Measurements from ENCODE around the gene GRM8. TPM values are rescaled to one million over a fixed set of nuclear protein-coding genes. Genes with fewer than 3 reads are reported as not detected.

Gene GRM8
- total and polyA plus RNA-seq, 10 of the 15 experiments (the other 5 are each of a cell fraction or from before 2014, with no cell fraction given): 0.33 to 7.1 (median 0.45) TPM; not detected in 2

DNA sequence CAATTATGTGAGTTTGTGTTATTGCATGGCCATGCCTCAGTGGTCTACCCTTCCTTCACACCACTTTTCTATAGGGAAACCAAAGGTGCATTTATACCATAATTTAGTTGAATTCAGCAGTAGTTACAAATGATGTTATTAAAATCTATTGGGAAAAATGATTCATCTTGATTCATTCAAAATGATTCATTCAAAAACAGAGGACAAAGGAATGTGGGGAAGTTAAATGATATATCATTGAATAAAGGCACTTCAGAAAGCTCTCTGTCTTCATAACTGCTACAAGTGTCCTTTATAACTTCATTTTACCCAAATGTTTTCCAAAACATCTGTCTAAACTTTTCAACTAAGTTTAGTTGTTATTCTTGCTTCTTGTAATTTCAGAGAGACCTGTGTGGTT, 722.9 kb downstream of the GRM8 start (continued):
- no peak for TF ChIP-seq MEF2A (IDR thresholded peaks at IDR 0.05; ENCODE audit: insufficient read depth, low read depth, low read length)

GRCh38 chr7:126529254-126529653, 723.5 kb downstream of the GRM8 start:
- no peak overlapping the region for H3K27ac ChIP-seq (ENCODE audit: control insufficient read depth, insufficient read depth)
- no peak overlapping the region for H3K9ac ChIP-seq (ENCODE audit: control insufficient read depth, insufficient read depth, low read length)
- no peak overlapping the region for H3K4me2 ChIP-seq (ENCODE audit: control insufficient read depth, insufficient read depth)
- in situ Hi-C loops (cut with MboI) (no loop called here), intact Hi-C loops (cut with micrococcal nuclease; ENCODE audit: unreplicated experiment) (no loop called here)
- H3K36me3 ChIP-seq (ENCODE audit: control insufficient read depth in 2 of 2, insufficient read depth in 2 of 2, low read length in 1 of 2): no peaks in the 10 kb centered on the region
- no peak overlapping the region for H3K4me3 ChIP-seq
- H3K4me1 ChIP-seq (ENCODE audit: control insufficient read depth, insufficient read depth, low read length): no peaks in the 10 kb centered on the region
- no peak overlapping the region for H2AFZ ChIP-seq (ENCODE audit: control insufficient read depth, low read depth, low read length)
- SMC1A ChIA-PET (ENCODE audit: uncharacterized antibody, unreplicated experiment): no interaction called here
- no TSS peak for BruUV-seq (replicated peaks)
- ATAC-seq (peak; percentile 54; the same call in 2 of the 3 replicates), FAIRE-seq (peak; percentile 82), DNase-seq (ENCODE audit: low read depth, low spot score) (no peak)
- no peak for TF ChIP-seq HDAC2 (IDR thresholded peaks at IDR 0.05)
- POLR2A ChIA-PET: no interaction called here
- CTCF ChIA-PET: interaction anchor here (0.6 to 1.4 kb wide), 2 partner anchors 17 to 177 kb away, joined by 3 read pairs; no protein-coding TSS in a partner anchor
- WGBS (ENCODE audit: insufficient coverage, insufficient replicate concordance, low lambda C conversion rate, missing lambda C conversion rate): 61% methylated on average over 3 of the region's 3 CpGs
- no peaks in the 10 kb centered on the region for H3K27me3 ChIP-seq (replicated peaks in 1 of 2; ENCODE audit: control insufficient read depth in 2 of 2, insufficient read depth in 2 of 2, low read length in 1 of 2)
- no peaks in the 10 kb centered on the region; the same call in 1 of the 3 replicates for H3K9me3 ChIP-seq (replicated peaks; ENCODE audit: control insufficient read depth, insufficient read depth, low read length)
- no peaks in the 10 kb centered on the region for H3K79me2 ChIP-seq (ENCODE audit: control insufficient read depth, insufficient read depth, low read length)
- no peaks in the 10 kb centered on the region for H4K20me1 ChIP-seq (ENCODE audit: control insufficient read depth, insufficient read depth)
- RAD21 ChIA-PET (ENCODE audit: unreplicated experiment): interaction anchor here (1.0 kb wide), 2 partner anchors 8 to 27 kb away, joined by 3 read pairs; no protein-coding TSS in a partner anchor

DNA sequence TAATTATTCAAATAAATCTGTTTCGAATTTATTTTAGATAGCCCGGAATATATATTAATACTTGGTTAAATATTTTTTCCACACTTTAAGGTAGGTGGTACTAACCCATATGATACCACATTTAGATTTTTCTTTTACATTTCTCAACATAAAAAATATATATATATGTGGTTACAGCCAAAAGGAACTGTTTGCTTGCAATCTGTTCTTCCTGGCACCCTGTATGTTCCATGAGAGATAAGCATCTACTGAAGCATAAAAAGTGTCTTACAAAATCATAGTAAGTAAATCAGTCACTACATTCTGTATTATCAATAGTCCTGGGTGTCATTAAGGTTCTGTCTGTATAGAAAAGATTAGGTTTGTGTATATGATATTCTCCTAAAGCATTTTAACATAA, 726.8 kb downstream of the GRM8 start:
- CTCF ChIA-PET: no interaction called here
- 83% methylated on average over 2 of the region's 2 CpGs for WGBS (ENCODE audit: insufficient coverage, insufficient replicate concordance, low lambda C conversion rate, missing lambda C conversion rate)
- no peak for TF ChIP-seq FOS (IDR thresholded peaks at IDR 0.05; ENCODE audit: borderline replicate concordance, extremely low read depth, insufficient read length)
- TF ChIP-seq, protein P1, sequence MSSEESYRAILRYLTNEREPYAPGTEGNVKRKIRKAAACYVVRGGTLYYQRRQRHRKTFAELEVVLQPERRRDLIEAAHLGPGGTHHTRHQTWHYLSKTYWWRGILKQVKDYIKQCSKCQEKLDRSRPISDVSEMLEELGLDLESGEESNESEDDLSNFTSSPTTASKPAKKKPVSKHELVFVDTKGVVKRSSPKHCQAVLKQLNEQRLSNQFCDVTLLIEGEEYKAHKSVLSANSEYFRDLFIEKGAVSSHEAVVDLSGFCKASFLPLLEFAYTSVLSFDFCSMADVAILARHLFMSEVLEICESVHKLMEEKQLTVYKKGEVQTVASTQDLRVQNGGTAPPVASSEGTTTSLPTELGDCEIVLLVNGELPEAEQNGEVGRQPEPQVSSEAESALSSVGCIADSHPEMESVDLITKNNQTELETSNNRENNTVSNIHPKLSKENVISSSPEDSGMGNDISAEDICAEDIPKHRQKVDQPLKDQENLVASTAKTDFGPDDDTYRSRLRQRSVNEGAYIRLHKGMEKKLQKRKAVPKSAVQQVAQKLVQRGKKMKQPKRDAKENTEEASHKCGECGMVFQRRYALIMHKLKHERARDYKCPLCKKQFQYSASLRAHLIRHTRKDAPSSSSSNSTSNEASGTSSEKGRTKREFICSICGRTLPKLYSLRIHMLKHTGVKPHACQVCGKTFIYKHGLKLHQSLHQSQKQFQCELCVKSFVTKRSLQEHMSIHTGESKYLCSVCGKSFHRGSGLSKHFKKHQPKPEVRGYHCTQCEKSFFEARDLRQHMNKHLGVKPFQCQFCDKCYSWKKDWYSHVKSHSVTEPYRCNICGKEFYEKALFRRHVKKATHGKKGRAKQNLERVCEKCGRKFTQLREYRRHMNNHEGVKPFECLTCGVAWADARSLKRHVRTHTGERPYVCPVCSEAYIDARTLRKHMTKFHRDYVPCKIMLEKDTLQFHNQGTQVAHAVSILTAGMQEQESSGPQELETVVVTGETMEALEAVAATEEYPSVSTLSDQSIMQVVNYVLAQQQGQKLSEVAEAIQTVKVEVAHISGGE (CRISPR knock-in tag; IDR thresholded peaks at IDR 0.05): no peak
- TF ChIP-seq MYC (IDR thresholded peaks at IDR 0.05; ENCODE audit: insufficient read depth, insufficient read length, insufficient replicate concordance, low read length, severe bottlenecking): no peak
- TF ChIP-seq MTA3 (IDR thresholded peaks at IDR 0.05; ENCODE audit: borderline replicate concordance, low read length): no peak
- no peak for TF ChIP-seq HDAC6 (IDR thresholded peaks at IDR 0.05; ENCODE audit: unreplicated experiment)
- TF ChIP-seq NFYA (IDR thresholded peaks at IDR 0.05; ENCODE audit: borderline replicate concordance, low read depth, low read length): no peak
- no peak for TF ChIP-seq HDAC2 (IDR thresholded peaks at IDR 0.05)
- no peak for TF ChIP-seq RB1 (IDR thresholded peaks at IDR 0.05; ENCODE audit: borderline replicate concordance)

More for the DNA sequence above, 726.8 kb downstream of the GRM8 start:
- H2AFZ ChIP-seq (ENCODE audit: control insufficient read depth, low read depth, low read length): no peak overlapping the region
- H3K27ac ChIP-seq (ENCODE audit: control insufficient read depth, insufficient read depth): no peak overlapping the region
- no peak for DNase-seq (ENCODE audit: low read depth, low spot score)
- no peaks in the 10 kb centered on the region for H3K79me2 ChIP-seq (ENCODE audit: control insufficient read depth, insufficient read depth, low read length)
- SMC1A ChIA-PET (ENCODE audit: uncharacterized antibody, unreplicated experiment): no interaction called here
- H3K9ac ChIP-seq (ENCODE audit: control insufficient read depth, insufficient read depth, low read length): no peak overlapping the region
- no peak overlapping the region for H3K4me2 ChIP-seq (ENCODE audit: control insufficient read depth, insufficient read depth)
- H3K4me3 ChIP-seq: no peak overlapping the region
- POLR2A ChIA-PET: no interaction called here
- no peaks in the 10 kb centered on the region; the same call in none of the 3 replicates for H3K9me3 ChIP-seq (replicated peaks; ENCODE audit: control insufficient read depth, insufficient read depth, low read length)
- BruUV-seq (replicated peaks): no TSS peak
- ATAC-seq: no peak
- intact Hi-C loops (cut with micrococcal nuclease; ENCODE audit: unreplicated experiment): no loop called here
- RAD21 ChIA-PET (ENCODE audit: unreplicated experiment): no interaction called here
- no peak for FAIRE-seq
- no peaks in the 10 kb centered on the region for H4K20me1 ChIP-seq (ENCODE audit: control insufficient read depth, insufficient read depth)
- H3K4me1 ChIP-seq (ENCODE audit: control insufficient read depth, insufficient read depth, low read length): no peaks in the 10 kb centered on the region
- in situ Hi-C loops (cut with MboI): no loop called here
- H3K36me3 ChIP-seq (ENCODE audit: control insufficient read depth in 2 of 2, insufficient read depth in 2 of 2, low read length in 1 of 2): no peaks in the 10 kb centered on the region
- H3K27me3 ChIP-seq (replicated peaks in 1 of 2; ENCODE audit: control insufficient read depth in 2 of 2, insufficient read depth in 2 of 2, low read length in 1 of 2): no peaks in the 10 kb centered on the region

Measured in GM12878 (cell line).